Stimulated activated CD8-positive, alpha-beta memory T cell treated with anti-CD3 and anti-CD28 coated beads, Interleukin-12 subunit alpha, Interleukin-12 subunit beta, amount 100 ng/mL, for 24 hours (primary cell): Measurements from ENCODE around the gene LMCD1.

Experiments
- DNase-seq: peaks from one replicate; pipeline ENCODE4 v3.0.0-alpha.2; 2020; ENCODE audit errors: extremely low read depth

The LMCD1 gene

DNA sequence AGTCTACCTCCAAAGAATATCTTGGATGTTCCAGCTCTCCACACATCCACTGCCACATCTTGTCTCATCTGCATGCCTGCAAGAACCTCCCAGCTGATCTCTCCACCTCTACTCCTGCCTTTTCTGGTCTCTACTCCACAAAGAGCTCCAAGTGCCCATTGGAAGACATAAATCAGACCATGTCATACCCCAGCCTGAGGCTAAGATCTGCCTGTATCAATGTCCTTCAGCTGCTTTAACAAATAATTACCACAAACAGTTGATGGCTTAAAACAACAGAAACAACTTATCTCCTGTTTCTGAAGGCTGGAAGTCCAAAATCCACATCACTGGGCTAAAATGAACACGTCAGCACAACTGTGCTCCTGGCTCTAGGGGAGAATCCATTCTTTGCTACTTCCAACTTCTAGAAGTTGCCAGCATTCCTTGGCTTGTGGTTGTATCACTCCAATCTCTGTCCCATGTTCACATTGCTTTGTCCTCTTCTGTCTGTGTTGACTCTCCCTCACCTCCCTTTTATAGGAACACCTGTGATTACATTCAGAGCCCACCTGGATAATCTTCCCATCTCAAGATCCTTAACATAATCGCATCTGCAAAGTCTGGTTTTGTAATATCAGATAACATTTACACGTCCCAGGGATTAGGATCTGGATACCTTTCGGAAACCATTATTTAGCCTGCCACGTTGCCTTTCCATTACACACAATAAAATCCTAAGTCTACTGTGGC, 17.0 kb upstream of the LMCD1 start:
- no peak for DNase-seq

GRCh38 chr3:8485141-8485870, 16.3 kb upstream of the LMCD1 start:
- no peak for DNase-seq

GRCh38 chr3:8485943-8486342, 15.7 kb upstream of the LMCD1 start:
- DNase-seq = no peak

- DNase-seq = no peak
Measured at GRCh38 chr3:8486434-8486833, 15.2 kb upstream of the LMCD1 start.

- DNase-seq = no peak
Measured at GRCh38 chr3:8486936-8487335, 14.7 kb upstream of the LMCD1 start.

DNA sequence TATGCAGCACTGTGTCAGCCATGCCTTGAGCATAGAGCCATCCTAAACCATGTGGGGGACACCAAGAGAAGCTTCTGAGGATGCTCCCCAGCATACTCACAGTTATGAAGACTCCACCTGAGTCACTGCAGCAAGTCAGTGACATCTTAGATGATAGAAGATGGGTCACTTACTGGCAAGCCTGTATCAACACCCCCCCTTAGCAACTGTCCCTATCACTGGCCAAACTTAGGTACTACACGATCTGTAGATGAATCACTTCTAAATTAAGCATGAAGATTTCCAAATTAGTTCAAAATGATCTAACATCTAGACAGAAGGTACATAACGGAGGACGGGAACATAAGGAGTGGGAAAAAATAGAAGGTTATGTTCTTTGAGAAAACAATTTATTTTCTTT, 13.2 kb upstream of the LMCD1 start:
- no peak for DNase-seq

DNA sequence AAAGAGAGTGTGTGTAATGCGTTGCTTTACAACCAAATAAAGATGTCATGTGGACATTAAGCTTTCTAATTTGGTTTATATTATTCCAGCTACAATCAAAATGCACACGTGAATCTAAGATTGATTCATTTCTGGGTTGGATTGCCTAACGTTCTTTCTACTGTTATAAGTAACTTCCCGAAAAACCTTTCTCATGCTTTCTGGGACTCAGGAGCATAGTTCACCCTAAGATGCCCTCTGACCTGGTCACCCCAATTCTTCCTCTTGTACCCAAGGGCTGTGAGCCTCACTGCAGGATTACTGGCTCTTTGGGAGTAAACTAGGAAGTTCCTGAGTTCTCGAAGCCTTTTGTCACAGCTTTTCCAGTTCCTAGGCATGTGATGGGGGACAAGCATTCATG, 12.7 kb upstream of the LMCD1 start:
- no peak for DNase-seq

GRCh38 chr3:8489278-8489792, 12.3 kb upstream of the LMCD1 start:
- DNase-seq = no peak

DNA sequence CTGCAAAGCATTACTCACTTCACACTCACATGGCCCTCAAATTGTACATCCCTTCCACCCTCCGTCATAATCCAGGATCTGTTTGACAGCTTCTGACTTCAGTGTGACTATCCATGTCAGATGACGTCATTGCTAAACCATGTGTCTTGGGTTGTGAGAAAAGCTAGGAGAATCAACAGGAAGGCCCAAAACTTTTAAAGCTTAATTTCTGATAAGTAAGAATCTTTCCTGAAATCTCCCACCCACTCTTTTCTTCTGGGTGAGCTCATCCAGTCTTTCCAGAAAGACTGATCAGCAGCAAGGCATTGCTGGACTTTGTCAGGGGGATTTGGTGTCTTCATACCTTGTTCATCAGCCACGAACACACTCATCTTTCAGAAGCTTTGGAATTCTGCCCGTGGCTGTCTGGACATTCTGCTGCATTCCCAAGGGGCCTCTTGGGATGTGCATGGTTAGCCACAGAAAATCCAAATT, 11.5 kb upstream of the LMCD1 start:
- no peak for DNase-seq

GRCh38 chr3:8491271-8492144, 10.1 kb upstream of the LMCD1 start:
- no peak for DNase-seq

- no peak for DNase-seq
Measured at GRCh38 chr3:8492744-8493511, 8.7 kb upstream of the LMCD1 start.

DNA sequence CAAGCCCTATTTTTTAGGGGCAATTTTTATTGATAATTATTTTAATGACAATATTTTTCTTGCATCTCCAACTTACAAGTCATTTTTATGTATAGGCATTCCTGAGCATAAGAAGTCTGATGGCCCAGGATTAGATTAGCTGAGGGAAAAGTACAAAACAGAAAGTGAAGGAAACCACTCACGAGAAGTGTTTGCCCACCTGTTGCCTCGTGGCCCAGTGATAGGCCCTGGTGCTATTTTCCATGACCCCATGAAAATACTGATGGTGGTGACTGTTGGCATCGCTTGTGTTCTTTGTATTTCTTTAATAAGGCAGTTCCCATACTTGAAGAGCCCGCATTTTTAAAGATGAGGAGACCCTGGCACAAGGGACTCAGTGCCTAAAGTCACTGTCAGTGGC, 7.9 kb upstream of the LMCD1 start:
- DNase-seq = no peak

DNA sequence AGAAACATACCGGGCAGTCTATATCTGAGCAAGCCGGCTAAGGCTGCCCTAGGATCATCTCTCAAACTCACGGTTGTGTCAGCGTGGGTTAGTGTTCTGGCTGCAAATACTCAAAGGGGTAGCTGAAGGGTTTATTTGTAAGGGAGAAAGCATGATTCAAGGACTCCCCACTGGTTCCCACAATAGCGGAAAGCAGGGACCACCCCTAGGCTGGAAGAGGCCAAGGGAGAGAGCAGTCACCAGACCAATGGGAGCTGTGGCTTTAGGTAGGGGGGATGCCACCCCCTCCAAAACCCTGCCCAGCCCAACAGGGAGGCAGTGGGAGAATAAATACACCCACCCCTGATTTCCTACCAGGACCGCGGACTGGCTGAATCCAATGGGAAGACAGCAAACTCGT, 7.3 kb upstream of the LMCD1 start:
- no peak for DNase-seq

GRCh38 chr3:8497582-8497981, 4.0 kb upstream of the LMCD1 start:
- DNase-seq = no peak

DNA sequence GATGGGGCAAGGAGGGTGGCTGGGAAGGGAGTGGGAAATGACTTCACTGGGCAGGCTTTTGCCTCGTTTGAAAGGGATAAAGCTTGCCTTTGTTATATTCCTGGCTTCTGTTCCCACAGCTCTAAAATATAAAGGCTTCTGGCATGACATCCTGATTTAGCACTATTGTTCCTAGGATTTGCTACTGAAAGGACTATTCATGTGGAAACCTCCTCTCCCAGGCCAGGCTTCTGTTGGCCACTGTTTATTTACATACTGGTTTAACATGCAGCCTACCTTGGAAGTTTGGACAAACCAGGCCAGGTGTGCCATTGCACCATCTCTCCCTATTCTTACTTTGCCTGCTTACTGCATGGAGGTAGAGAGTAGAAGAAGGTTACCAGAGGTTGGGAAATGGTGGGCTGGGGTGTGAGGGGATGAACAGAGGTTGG, 2.4 kb upstream of the LMCD1 start:
- DNase-seq = no peak

- no peak for DNase-seq
Measured at GRCh38 chr3:8500319-8500988, 1.2 kb upstream of the LMCD1 start.

GRCh38 chr3:8500989-8501370, 643 bp upstream of the LMCD1 start:
- no peak for DNase-seq

DNA sequence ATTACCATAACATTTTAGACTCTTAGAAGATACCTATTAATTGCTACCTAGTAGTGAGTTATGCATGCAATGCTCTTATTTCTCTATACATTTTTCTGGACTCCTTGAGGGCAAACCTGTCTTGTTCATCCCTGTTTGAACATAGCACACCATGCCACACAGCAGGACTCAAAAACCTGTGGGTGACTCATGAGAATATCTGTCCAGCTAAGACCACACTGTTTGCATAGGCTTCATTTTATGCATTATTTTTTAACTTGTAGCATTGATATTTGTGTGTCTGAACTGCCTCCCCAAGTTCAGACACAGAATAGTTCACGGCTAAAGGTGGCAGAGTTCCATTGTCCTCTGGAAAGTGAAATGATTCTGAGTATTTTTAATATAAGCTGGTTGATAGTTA, 1.8 kb downstream of the LMCD1 start:
- DNase-seq = no peak

GRCh38 chr3:8503871-8504610, 2.4 kb downstream of the LMCD1 start:
- DNase-seq = no peak

- DNase-seq = no peak
Measured at GRCh38 chr3:8504611-8504973, 3.0 kb downstream of the LMCD1 start.
